NCI-H1694 (cell line): ENCODE results near the gene MRGPRX3.

Experiments used
- DNase-seq: peaks from one replicate; lab custom pipeline; 2025; lab: John Stamatoyannopoulos, UW

Gene MRGPRX3

GRCh38 chr11:18168372-18168771 lies 36.0 kb downstream of the MRGPRX3 start:
- DNase-seq = no peak

DNA sequence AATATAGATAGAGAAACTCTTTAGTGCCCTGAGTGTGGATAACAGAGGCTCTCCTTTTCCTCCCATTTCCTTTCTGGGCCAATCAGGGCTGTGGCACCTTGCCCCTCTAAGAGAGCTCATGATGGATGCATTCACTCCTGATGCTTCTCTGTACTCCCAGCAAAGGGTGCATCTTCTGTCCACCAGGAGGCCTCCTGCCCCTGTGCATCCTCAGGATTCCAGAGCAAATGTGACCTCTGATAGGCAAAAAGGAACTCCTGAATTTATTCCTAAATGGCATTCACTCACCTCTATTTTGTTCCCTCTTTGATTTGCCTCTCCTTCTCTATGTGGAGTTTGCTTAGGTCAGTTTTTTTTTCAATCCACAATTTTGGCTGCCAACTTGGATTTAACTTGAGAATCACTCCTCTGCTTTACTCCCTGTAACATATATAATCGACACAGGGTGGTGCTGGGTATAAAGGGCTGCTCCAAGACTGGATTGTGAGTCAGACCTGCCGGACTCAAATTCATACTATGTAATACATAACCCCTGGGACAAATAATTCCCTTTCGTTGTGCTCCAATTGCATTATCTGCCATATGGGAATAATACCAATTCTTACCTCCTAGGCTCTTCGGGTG lies 39.1 kb downstream of the MRGPRX3 start:
- DNase-seq = no peak

- no peak for DNase-seq
Observed at GRCh38 chr11:18172666-18173065, 40.3 kb downstream of the MRGPRX3 start, which contains the start of gene MRGPRX4. Gene MRGPRX4, plus strand, starts transcription at chr11:18172837. Its CDS starts 420 bp downstream, at chr11:18173257.

- no peak for DNase-seq
Observed at GRCh38 chr11:18173225-18173866, 41.0 kb downstream of the MRGPRX3 start.
